ENCODE results near the gene USP9Y. TPM values are rescaled to one million over a fixed set of nuclear protein-coding genes. Genes with fewer than 3 reads are reported as not detected.

The USP9Y gene
- total RNA-seq, 1 experiment from 2014 or later: 29.1 TPM

DNA sequence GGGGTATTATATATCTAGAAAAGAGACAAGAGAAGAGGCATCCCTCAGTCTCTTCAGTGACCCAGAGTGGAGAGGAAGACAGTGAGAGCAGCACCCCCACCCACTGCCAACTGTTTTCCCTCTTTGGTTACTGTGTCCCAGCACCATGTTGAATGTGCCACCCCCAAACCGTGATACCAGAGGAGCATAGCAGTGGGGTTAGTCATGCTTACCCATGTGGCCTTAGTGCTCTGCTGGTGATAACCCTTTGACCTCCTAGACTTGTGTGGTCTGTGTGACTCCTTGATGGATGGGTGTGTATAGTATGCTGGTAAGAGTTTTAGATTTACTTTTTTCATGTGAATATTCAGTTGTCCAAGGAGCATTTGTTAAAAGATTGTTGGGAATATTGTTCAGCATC lies 48.3 kb downstream of the USP9Y start:
- H3K27ac Mint-ChIP-seq: no peak overlapping the region

DNA sequence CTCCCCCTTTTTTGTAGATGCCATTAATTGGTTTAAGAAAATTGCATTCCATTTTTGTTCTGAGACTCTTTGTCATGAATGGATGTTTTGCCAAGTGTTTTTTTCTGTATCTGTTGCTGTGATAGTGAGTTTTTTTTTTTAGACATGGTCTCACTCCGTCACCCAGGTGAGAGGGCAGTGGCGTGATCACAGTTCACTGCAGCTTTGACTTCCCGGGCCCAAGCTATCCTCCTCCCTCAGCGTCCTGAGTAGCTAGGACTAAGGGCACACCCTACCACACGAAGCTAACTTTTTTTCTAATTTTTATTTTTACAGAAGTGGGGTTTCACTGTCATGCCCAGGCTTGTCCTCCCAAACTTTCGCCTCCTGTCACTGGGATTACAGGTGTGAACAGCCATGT lies 51.8 kb downstream of the USP9Y start:
- ChIA-PET POLR2A (no interaction called here), CTCF (no interaction called here)
- H3K9me3 Mint-ChIP-seq: no peaks in the 10 kb centered on the region
- TF ChIP-seq, protein P1, sequence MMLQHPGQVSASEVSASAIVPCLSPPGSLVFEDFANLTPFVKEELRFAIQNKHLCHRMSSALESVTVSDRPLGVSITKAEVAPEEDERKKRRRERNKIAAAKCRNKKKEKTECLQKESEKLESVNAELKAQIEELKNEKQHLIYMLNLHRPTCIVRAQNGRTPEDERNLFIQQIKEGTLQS (CRISPR knock-in tag; conservative IDR thresholded peaks at IDR 0.05): no peak
- TF ChIP-seq, protein P2, sequence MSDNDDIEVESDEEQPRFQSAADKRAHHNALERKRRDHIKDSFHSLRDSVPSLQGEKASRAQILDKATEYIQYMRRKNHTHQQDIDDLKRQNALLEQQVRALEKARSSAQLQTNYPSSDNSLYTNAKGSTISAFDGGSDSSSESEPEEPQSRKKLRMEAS (CRISPR knock-in tag; IDR thresholded peaks at IDR 0.05): no peak
- H3K4me3 Mint-ChIP-seq: no peak overlapping the region
- H3K27me3 Mint-ChIP-seq (ENCODE audit: low read depth): no peaks in the 10 kb centered on the region
- H3K27ac Mint-ChIP-seq: peak overlapping the region; percentile 57; the same call in 1 of the 2 replicates
- H3K36me3 Mint-ChIP-seq: peaks cover 12% of the 10 kb centered on the region
- ATAC-seq (no peak), DNase-seq (ENCODE audit: low spot score) (no peak)
- peaks cover 31% of the 10 kb centered on the region for H3K4me1 Mint-ChIP-seq

More for the DNA sequence above, 48.3 kb downstream of the USP9Y start:
- Mint-ChIP-seq H3K4me1 (peaks cover 17% of the 10 kb centered on the region), H3K4me3 (no peak overlapping the region), H3K9me3 (no peaks in the 10 kb centered on the region), H3K27me3 (ENCODE audit: low read depth) (no peaks in the 10 kb centered on the region), H3K36me3 (peaks cover 33% of the 10 kb centered on the region)
- no peak for DNase-seq (ENCODE audit: low spot score)
- ATAC-seq: no peak
- CTCF ChIA-PET: no interaction called here
- POLR2A ChIA-PET: no interaction called here
- no peak for TF ChIP-seq NR1H2 (CRISPR knock-in tag; IDR thresholded peaks at IDR 0.05)
- TF ChIP-seq, protein P3, sequence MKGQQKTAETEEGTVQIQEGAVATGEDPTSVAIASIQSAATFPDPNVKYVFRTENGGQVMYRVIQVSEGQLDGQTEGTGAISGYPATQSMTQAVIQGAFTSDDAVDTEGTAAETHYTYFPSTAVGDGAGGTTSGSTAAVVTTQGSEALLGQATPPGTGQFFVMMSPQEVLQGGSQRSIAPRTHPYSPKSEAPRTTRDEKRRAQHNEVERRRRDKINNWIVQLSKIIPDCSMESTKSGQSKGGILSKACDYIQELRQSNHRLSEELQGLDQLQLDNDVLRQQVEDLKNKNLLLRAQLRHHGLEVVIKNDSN (CRISPR knock-in tag; IDR thresholded peaks at IDR 0.05): no peak
- TF ChIP-seq, protein P4, sequence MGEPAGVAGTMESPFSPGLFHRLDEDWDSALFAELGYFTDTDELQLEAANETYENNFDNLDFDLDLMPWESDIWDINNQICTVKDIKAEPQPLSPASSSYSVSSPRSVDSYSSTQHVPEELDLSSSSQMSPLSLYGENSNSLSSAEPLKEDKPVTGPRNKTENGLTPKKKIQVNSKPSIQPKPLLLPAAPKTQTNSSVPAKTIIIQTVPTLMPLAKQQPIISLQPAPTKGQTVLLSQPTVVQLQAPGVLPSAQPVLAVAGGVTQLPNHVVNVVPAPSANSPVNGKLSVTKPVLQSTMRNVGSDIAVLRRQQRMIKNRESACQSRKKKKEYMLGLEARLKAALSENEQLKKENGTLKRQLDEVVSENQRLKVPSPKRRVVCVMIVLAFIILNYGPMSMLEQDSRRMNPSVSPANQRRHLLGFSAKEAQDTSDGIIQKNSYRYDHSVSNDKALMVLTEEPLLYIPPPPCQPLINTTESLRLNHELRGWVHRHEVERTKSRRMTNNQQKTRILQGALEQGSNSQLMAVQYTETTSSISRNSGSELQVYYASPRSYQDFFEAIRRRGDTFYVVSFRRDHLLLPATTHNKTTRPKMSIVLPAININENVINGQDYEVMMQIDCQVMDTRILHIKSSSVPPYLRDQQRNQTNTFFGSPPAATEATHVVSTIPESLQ (CRISPR knock-in tag; IDR thresholded peaks at IDR 0.05): no peak
- no peak for TF ChIP-seq TEAD4 (CRISPR knock-in tag; IDR thresholded peaks at IDR 0.05)
- no peak for TF ChIP-seq GTF2I (CRISPR knock-in tag; conservative IDR thresholded peaks at IDR 0.05)
- TF ChIP-seq, protein P5, sequence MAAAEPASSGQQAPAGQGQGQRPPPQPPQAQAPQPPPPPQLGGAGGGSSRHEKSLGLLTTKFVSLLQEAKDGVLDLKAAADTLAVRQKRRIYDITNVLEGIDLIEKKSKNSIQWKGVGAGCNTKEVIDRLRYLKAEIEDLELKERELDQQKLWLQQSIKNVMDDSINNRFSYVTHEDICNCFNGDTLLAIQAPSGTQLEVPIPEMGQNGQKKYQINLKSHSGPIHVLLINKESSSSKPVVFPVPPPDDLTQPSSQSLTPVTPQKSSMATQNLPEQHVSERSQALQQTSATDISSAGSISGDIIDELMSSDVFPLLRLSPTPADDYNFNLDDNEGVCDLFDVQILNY (CRISPR knock-in tag; IDR thresholded peaks at IDR 0.05): no peak
- TF ChIP-seq NR3C1 (CRISPR knock-in tag; conservative IDR thresholded peaks at IDR 0.05; ENCODE audit: low read depth): no peak
- TF ChIP-seq, protein P6, sequence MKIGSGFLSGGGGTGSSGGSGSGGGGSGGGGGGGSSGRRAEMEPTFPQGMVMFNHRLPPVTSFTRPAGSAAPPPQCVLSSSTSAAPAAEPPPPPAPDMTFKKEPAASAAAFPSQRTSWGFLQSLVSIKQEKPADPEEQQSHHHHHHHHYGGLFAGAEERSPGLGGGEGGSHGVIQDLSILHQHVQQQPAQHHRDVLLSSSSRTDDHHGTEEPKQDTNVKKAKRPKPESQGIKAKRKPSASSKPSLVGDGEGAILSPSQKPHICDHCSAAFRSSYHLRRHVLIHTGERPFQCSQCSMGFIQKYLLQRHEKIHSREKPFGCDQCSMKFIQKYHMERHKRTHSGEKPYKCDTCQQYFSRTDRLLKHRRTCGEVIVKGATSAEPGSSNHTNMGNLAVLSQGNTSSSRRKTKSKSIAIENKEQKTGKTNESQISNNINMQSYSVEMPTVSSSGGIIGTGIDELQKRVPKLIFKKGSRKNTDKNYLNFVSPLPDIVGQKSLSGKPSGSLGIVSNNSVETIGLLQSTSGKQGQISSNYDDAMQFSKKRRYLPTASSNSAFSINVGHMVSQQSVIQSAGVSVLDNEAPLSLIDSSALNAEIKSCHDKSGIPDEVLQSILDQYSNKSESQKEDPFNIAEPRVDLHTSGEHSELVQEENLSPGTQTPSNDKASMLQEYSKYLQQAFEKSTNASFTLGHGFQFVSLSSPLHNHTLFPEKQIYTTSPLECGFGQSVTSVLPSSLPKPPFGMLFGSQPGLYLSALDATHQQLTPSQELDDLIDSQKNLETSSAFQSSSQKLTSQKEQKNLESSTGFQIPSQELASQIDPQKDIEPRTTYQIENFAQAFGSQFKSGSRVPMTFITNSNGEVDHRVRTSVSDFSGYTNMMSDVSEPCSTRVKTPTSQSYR (CRISPR knock-in tag; IDR thresholded peaks at IDR 0.05): no peak
- TF ChIP-seq NFE2L1 (CRISPR knock-in tag; IDR thresholded peaks at IDR 0.05): no peak
- TF ChIP-seq ZNF416 (CRISPR knock-in tag; IDR thresholded peaks at IDR 0.05): no peak
- no peak for TF ChIP-seq GABPB1 (CRISPR knock-in tag; IDR thresholded peaks at IDR 0.05)
- TF ChIP-seq ETV6 (CRISPR knock-in tag; IDR thresholded peaks at IDR 0.05): no peak
- TF ChIP-seq, protein P7, sequence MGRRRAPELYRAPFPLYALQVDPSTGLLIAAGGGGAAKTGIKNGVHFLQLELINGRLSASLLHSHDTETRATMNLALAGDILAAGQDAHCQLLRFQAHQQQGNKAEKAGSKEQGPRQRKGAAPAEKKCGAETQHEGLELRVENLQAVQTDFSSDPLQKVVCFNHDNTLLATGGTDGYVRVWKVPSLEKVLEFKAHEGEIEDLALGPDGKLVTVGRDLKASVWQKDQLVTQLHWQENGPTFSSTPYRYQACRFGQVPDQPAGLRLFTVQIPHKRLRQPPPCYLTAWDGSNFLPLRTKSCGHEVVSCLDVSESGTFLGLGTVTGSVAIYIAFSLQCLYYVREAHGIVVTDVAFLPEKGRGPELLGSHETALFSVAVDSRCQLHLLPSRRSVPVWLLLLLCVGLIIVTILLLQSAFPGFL (CRISPR knock-in tag; IDR thresholded peaks at IDR 0.05; ENCODE audit: borderline replicate concordance): no peak
- no peak for TF ChIP-seq NFATC4 (CRISPR knock-in tag; IDR thresholded peaks at IDR 0.05)
- TF ChIP-seq ESRRA (CRISPR knock-in tag; IDR thresholded peaks at IDR 0.05; ENCODE audit: borderline replicate concordance): no peak
- TF ChIP-seq ZNF219 (CRISPR knock-in tag; IDR thresholded peaks at IDR 0.05; ENCODE audit: borderline replicate concordance): no peak
- TF ChIP-seq KAT7 (CRISPR knock-in tag; IDR thresholded peaks at IDR 0.05; ENCODE audit: borderline replicate concordance): no peak
